Activated T-cell treated with anti-CD3 and anti-CD28 coated beads, Interleukin-2, amount 50 U/mL, for 72 hours (primary cell): Measurements from ENCODE around the gene DNM3. TPM values are rescaled to one million over a fixed set of nuclear protein-coding genes. Genes with fewer than 3 reads are reported as not detected.

Source experiments
- ATAC-seq, 2 donors: fragments of 150-1000 bp; cut with Tn5 transposase; replicated peaks in 1 of 2; 2 replicates each; pipeline ENCODE4 v1.10.0; 2021; ENCODE audit warnings: moderate library complexity in 2 of 2, mild to moderate bottlenecking in 1 of 2
- DNase-seq, 2 donors: peaks; one replicate each; pipeline ENCODE4 v3.0.0; 2021 to 2022; ENCODE audit warnings: mixed read lengths in 1 of 2
- H3K27ac Mint-ChIP-seq: one replicate; pipeline ENCODE4 v1.8.0; 2022; ENCODE audit warnings: mild to moderate bottlenecking, moderate library complexity, mixed read lengths
- H3K27me3 Mint-ChIP-seq: one replicate; pipeline ENCODE4 v1.8.0; 2022; ENCODE audit warnings: low read depth, mixed read lengths
- H3K36me3 Mint-ChIP-seq, 2 donors: one replicate each; pipeline ENCODE4 v1.8.0; 2022; ENCODE audit warnings: mixed read lengths in 2 of 2, mild to moderate bottlenecking in 1 of 2; ENCODE audit not compliant: insufficient read depth in 2 of 2
- H3K4me1 Mint-ChIP-seq: one replicate; pipeline ENCODE4 v1.8.0; 2022; ENCODE audit warnings: low read depth, mixed read lengths
- H3K4me3 Mint-ChIP-seq, 2 donors: one replicate each; pipeline ENCODE4 v1.8.0; 2022; ENCODE audit warnings: mild to moderate bottlenecking in 2 of 2, mixed read lengths in 2 of 2, moderate library complexity in 2 of 2
- H3K9me3 Mint-ChIP-seq, 2 donors: one replicate each; pipeline ENCODE4 v1.8.0; 2022; ENCODE audit warnings: mixed read lengths in 2 of 2
- total RNA-seq, 2 donors: library from RNA; stranded (reverse); gene quantifications; one replicate each; pipeline ENCODE4 v1.2.3, GENCODE V29; 2022

DNM3 gene
- total RNA-seq, 2 donors from 2014 or later = 1.5 to 3.4 TPM

- no peak overlapping the region for H3K27ac Mint-ChIP-seq
- DNase-seq (no peak), ATAC-seq (no peak)
- H3K27me3 Mint-ChIP-seq = no peaks in the 10 kb centered on the region
- peaks cover 15% of the 10 kb centered on the region for H3K4me1 Mint-ChIP-seq
- no peaks in the 10 kb centered on the region for H3K36me3 Mint-ChIP-seq
- no peaks in the 10 kb centered on the region for H3K9me3 Mint-ChIP-seq
- H3K4me3 Mint-ChIP-seq = no peak overlapping the region
Observed at GRCh38 chr1:172143384-172144055, 302.2 kb downstream of the DNM3 start.

GRCh38 chr1:172144445-172145061 is 303.3 kb downstream of the DNM3 start:
- Mint-ChIP-seq H3K4me3 (peak overlapping the region in 1 of 2 donors; percentile 25), H3K36me3 (no peaks in the 10 kb centered on the region), H3K9me3 (no peaks in the 10 kb centered on the region), H3K27me3 (no peaks in the 10 kb centered on the region), H3K4me1 (peaks cover 15% of the 10 kb centered on the region), H3K27ac (no peak overlapping the region)
- ATAC-seq (no peak), DNase-seq (no peak)

GRCh38 chr1:172145231-172145651 is 303.9 kb downstream of the DNM3 start:
- Mint-ChIP-seq H3K4me3 (peak overlapping the region; percentile 21 to 32), H3K36me3 (no peaks in the 10 kb centered on the region), H3K27me3 (no peaks in the 10 kb centered on the region), H3K4me1 (peaks cover 15% of the 10 kb centered on the region), H3K27ac (peak overlapping the region; percentile 69), H3K9me3 (no peaks in the 10 kb centered on the region)
- DNase-seq (no peak), ATAC-seq (no peak)

- no peaks in the 10 kb centered on the region for H3K27me3 Mint-ChIP-seq
- H3K36me3 Mint-ChIP-seq = no peaks in the 10 kb centered on the region
- ATAC-seq = no peak
- DNase-seq = no peak
- H3K4me1 Mint-ChIP-seq = peaks cover 15% of the 10 kb centered on the region
- peak overlapping the region; percentile 21 to 32 for H3K4me3 Mint-ChIP-seq
- no peaks in the 10 kb centered on the region for H3K9me3 Mint-ChIP-seq
- peak overlapping the region; percentile 69 for H3K27ac Mint-ChIP-seq
Observed at GRCh38 chr1:172145656-172146055, 304.4 kb downstream of the DNM3 start.

- Mint-ChIP-seq H3K4me3 (no peak overlapping the region), H3K27me3 (no peaks in the 10 kb centered on the region), H3K27ac (no peak overlapping the region), H3K9me3 (no peaks in the 10 kb centered on the region), H3K36me3 (no peaks in the 10 kb centered on the region), H3K4me1 (peaks cover 15% of the 10 kb centered on the region)
- DNase-seq = no peak
- ATAC-seq = no peak
Observed at GRCh38 chr1:172146141-172146850, 305.0 kb downstream of the DNM3 start.

- Mint-ChIP-seq H3K27ac (no peak overlapping the region), H3K4me3 (no peak overlapping the region), H3K27me3 (no peaks in the 10 kb centered on the region), H3K4me1 (peaks cover 15% of the 10 kb centered on the region), H3K36me3 (no peaks in the 10 kb centered on the region), H3K9me3 (no peaks in the 10 kb centered on the region)
- no peak for DNase-seq
- no peak for ATAC-seq
Observed at GRCh38 chr1:172147541-172147940, 306.2 kb downstream of the DNM3 start.

- Mint-ChIP-seq H3K9me3 (no peaks in the 10 kb centered on the region), H3K36me3 (no peaks in the 10 kb centered on the region), H3K27ac (no peak overlapping the region), H3K4me1 (peaks cover 15% of the 10 kb centered on the region), H3K27me3 (no peaks in the 10 kb centered on the region), H3K4me3 (no peak overlapping the region)
- ATAC-seq (no peak), DNase-seq (no peak)
Observed at GRCh38 chr1:172148213-172148612, 306.9 kb downstream of the DNM3 start.

GRCh38 chr1:172148707-172149106 is 307.4 kb downstream of the DNM3 start:
- Mint-ChIP-seq H3K4me1 (peaks cover 15% of the 10 kb centered on the region), H3K27ac (no peak overlapping the region), H3K4me3 (no peak overlapping the region), H3K36me3 (no peaks in the 10 kb centered on the region), H3K27me3 (no peaks in the 10 kb centered on the region), H3K9me3 (peaks cover 0 to 1% of the 10 kb centered on the region in 2 donors)
- ATAC-seq = no peak
- no peak for DNase-seq

- Mint-ChIP-seq H3K36me3 (no peaks in the 10 kb centered on the region), H3K27me3 (no peaks in the 10 kb centered on the region), H3K9me3 (peaks cover 0 to 1% of the 10 kb centered on the region in 2 donors), H3K27ac (no peak overlapping the region), H3K4me3 (no peak overlapping the region), H3K4me1 (peaks cover 18% of the 10 kb centered on the region)
- DNase-seq (no peak), ATAC-seq (no peak)
Observed at GRCh38 chr1:172149346-172149745, 308.0 kb downstream of the DNM3 start.

GRCh38 chr1:172154551-172154950 is 313.3 kb downstream of the DNM3 start:
- Mint-ChIP-seq H3K27me3 (no peaks in the 10 kb centered on the region), H3K4me3 (peak overlapping the region; percentile 60 to 69), H3K4me1 (peaks cover 18% of the 10 kb centered on the region), H3K36me3 (no peaks in the 10 kb centered on the region), H3K9me3 (peaks cover 0 to 3% of the 10 kb centered on the region in 2 donors), H3K27ac (peak overlapping the region; percentile 95)
- peak; percentile 97 to 100 for ATAC-seq
- no peak for DNase-seq

GRCh38 chr1:172155766-172156165 is 314.5 kb downstream of the DNM3 start:
- Mint-ChIP-seq H3K27ac (peak overlapping the region; percentile 30), H3K36me3 (no peaks in the 10 kb centered on the region), H3K4me3 (no peak overlapping the region), H3K27me3 (no peaks in the 10 kb centered on the region), H3K4me1 (peaks cover 18% of the 10 kb centered on the region), H3K9me3 (peaks cover 0 to 3% of the 10 kb centered on the region in 2 donors)
- no peak for ATAC-seq
- DNase-seq = no peak

GRCh38 chr1:172162236-172162635 is 320.9 kb downstream of the DNM3 start:
- Mint-ChIP-seq H3K27me3 (no peaks in the 10 kb centered on the region), H3K9me3 (no peaks in the 10 kb centered on the region), H3K4me1 (no peaks in the 10 kb centered on the region), H3K27ac (no peak overlapping the region), H3K36me3 (no peaks in the 10 kb centered on the region), H3K4me3 (no peak overlapping the region)
- DNase-seq = no peak
- ATAC-seq = no peak

- DNase-seq (no peak), ATAC-seq (no peak)
- Mint-ChIP-seq H3K27me3 (no peaks in the 10 kb centered on the region), H3K4me1 (no peaks in the 10 kb centered on the region), H3K4me3 (no peak overlapping the region), H3K36me3 (no peaks in the 10 kb centered on the region), H3K27ac (no peak overlapping the region), H3K9me3 (no peaks in the 10 kb centered on the region)
Observed at GRCh38 chr1:172163498-172164215, 322.4 kb downstream of the DNM3 start.
